ENCODE data around the gene CHAF1B.

CHAF1B gene

GRCh38 chr21:36466061-36466511 lies 80.9 kb downstream of the CHAF1B start:
- H3K4me3 ChIP-seq (ENCODE audit: low read depth, low read length) = no peak overlapping the region
- no peak for TF ChIP-seq CTCF (conservative IDR thresholded peaks at IDR 0.05; ENCODE audit: low read depth, low read length)
- no peak for DNase-seq (ENCODE audit: low read depth)
